ENCODE results near the gene TTC9B.

TTC9B gene

DNA sequence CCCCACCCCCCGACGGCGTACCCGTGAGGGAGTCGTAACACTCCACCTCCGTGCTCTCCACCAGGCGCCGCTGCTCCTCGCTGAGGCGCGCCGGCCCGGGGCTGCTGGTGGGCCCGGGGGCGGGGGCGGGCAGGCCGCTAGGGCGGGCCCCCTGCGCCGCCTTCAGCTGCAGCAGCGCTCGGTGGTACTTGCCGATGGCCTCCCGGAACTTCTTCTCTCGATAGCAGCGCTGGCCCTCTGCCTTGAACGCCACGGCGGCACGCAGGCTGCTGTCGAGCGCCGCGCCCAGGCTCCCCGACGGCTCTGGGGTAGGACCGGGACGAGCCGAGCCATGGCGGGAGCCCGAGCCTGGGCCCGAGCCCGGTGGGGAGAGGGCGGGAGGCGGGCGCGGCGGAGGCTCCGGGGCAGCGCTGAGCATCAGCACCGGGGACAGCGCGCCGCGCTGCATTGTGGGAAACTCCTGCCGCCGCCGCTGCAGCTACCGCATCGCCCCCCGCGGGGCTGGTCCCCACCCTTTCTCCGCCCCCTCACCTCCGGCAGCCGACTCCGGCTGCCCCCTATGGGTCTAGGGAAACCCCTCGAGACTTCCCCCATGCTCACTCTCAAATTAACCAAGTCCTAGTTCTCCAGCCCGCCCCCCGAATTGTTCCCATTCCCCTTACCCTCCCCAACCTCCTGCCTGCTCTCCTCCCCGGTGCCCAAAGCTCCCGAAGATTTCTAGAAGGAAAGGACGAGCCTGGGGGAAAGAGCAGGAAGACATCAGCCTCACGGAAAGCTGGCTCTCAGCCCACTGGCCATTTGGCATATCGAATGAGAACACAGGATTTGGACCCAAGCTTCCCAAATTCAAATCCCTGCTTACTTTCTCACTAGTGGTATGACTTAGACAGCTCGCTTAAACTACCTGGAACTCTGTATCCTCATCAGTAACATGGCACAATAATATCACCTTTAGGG is at the start of gene TTC9B:
TTC9B (minus strand) TSS at position 451 of the 957 bp plus-strand sequence; CDS start at position 448, 3 bp downstream.
- TF ChIP-seq, protein P1, sequence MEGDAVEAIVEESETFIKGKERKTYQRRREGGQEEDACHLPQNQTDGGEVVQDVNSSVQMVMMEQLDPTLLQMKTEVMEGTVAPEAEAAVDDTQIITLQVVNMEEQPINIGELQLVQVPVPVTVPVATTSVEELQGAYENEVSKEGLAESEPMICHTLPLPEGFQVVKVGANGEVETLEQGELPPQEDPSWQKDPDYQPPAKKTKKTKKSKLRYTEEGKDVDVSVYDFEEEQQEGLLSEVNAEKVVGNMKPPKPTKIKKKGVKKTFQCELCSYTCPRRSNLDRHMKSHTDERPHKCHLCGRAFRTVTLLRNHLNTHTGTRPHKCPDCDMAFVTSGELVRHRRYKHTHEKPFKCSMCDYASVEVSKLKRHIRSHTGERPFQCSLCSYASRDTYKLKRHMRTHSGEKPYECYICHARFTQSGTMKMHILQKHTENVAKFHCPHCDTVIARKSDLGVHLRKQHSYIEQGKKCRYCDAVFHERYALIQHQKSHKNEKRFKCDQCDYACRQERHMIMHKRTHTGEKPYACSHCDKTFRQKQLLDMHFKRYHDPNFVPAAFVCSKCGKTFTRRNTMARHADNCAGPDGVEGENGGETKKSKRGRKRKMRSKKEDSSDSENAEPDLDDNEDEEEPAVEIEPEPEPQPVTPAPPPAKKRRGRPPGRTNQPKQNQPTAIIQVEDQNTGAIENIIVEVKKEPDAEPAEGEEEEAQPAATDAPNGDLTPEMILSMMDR (IDR thresholded peaks at IDR 0.05; ENCODE audit: low read depth, low read length): no peak

DNA sequence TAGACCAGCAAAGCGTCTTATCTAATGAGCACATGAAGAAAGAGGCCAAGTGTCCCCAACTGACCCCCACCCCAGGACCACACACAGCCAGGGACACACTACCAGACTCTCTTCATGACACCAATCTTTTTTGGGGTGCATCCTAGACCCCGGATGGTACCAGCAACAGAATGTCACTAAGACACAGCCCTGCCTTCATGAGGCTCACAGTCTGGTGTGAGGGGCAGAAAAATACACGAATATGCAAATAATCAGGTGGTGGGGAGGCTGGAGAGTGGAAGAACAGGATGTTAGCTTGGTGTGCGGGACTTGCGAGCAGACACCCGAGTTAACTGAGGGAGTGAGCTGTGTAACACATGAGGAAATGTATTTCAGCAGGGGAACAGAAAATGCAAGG is 49.4 kb upstream of the TTC9B start:
- TF ChIP-seq, protein P1 (IDR thresholded peaks at IDR 0.05; ENCODE audit: low read depth, low read length): no peak
- H3K4me3 ChIP-seq (ENCODE audit: low read depth, low read length): no peak overlapping the region

More for the DNA sequence above, at the start of gene TTC9B:
- no peak within 1 kb of the TSS for H3K4me3 ChIP-seq (ENCODE audit: low read depth, low read length)

DNA sequence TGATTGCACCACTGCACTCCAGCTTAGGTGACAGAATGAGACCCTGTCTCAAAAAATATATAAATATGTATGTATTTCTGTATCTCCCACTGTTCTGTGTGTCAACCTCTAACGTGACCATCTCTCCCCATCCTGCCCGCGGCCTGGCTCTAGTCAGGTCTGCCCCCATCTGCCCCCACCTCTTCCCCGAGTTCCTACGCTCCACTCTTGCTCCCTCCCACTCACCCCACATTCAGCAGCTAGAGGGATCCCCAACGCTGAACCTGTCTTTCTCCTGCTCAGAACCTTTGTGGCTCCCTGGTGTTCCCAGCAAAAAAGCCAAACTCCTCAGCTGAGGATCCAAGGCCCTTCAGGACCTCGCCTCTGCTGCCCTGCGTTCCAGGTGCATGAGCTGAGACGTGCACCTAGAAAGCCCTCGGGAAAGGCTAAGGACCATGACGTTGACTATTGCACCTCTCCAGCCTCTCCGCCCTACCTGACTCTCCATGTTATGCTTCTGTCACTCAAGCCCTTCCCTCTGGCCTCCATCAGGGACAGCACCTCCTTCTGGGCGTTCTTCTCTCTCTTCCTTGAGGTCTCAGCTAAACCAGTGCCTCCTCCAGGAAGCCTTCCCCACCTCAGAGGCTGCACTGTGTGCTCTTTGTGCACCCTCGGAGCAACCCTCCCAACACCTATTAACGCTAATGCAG is 48.9 kb upstream of the TTC9B start:
- TF ChIP-seq, protein P1 (IDR thresholded peaks at IDR 0.05; ENCODE audit: low read depth, low read length): no peak
- H3K4me3 ChIP-seq (ENCODE audit: low read depth, low read length): no peak overlapping the region

DNA sequence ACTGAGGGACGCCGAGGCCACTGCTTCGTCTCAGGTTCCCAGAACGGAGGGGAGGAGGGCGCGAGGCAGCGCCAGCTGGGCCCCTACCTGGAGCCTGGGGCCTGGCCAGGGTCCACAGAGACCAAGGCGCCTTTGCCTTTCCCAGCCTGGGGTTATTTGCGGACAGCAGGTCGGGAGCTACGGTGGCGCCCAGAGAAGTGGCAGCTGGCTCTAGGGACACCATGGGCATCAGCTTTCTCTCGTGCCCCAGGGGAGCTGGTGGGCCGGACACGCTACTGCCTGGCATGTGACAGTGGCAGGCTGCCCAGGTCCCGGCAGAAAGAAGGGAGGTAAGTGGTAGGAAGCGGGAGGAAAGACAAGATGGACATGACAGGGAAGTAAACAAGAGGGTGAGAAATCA is 47.9 kb upstream of the TTC9B start:
- no peak overlapping the region for H3K4me3 ChIP-seq (ENCODE audit: low read depth, low read length)
- TF ChIP-seq, protein P1 (IDR thresholded peaks at IDR 0.05; ENCODE audit: low read depth, low read length): no peak

DNA sequence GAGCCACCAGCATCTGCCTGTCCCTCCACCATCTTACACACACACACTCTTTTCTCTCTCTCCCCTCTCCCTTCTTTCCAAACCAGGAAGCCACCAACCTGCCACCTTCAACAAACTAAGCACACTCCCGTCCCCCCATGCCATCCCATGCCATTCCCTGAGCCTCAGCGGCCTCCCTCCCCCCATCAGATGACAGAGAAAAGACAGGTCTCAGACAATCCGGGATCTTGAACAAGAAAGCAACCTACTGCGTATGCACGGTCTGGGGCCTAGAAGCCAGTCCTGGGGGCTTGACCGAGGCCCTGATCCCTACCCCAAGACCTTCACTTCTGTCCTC is 47.5 kb upstream of the TTC9B start:
- TF ChIP-seq, protein P1 (IDR thresholded peaks at IDR 0.05; ENCODE audit: low read depth, low read length): no peak
- H3K4me3 ChIP-seq (ENCODE audit: low read depth, low read length): no peak overlapping the region

DNA sequence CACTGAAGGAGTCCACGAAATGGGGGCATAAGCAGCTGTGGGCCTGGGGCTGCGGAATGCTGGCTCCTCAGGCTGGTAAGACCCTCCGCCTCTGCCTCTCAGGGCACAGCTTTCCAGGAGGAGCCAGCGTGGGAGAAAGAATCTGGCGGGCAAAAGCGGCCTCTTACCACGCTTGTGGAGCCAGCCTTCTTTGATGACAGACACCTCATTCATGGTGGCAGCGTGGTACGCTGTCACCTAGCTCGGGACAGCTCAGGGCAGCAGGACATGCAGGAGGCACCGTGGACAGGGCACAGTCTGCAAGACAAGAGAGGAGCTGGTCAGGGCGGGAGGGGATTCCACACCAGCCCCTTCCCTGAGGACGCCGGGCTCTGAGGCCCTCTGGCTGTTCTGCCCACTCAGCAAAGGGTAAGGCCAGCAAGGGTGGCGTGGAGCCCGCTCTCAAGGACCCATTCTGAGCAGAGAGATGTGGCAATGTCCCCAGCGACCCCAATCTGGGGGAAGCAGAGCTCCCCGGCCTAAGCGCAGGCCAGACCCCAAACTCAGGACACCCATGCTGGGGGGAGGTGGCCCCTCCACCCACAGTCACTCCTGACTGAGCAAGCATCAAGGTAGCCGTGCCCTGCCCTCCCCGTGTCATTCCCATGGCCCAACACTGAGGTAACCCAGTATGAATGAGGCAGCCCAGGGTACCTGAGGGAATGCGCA is 47.0 kb upstream of the TTC9B start:
- TF ChIP-seq, protein P1 (IDR thresholded peaks at IDR 0.05; ENCODE audit: low read depth, low read length): no peak
- no peak overlapping the region for H3K4me3 ChIP-seq (ENCODE audit: low read depth, low read length)

Measured in WI38 (cell line).